HL-60 (cell line): ENCODE measurements around the gene KRT3.

ENCODE experiments used
- CTCF ChIP-seq: IDR thresholded peaks from one replicate; pipeline ENCODE4 v1.5.1; 2011; ENCODE audit warnings: low read length, control low read depth, inconsistent platforms; ENCODE audit not compliant: insufficient read depth
- POLR2AphosphoS5 ChIP-seq: IDR thresholded peaks from 2 replicates; pipeline ENCODE4 v1.6.1; 2012; ENCODE audit warnings: low read depth
- SPI1 ChIP-seq: IDR thresholded peaks from 2 replicates; pipeline ENCODE4 v1.6.1; 2012; ENCODE audit warnings: low read depth, mild to moderate bottlenecking, borderline replicate concordance
- TF ChIP-seq, protein P1 (sequence below): IDR thresholded peaks from 2 replicates; pipeline ENCODE4 v1.6.1; 2012; ENCODE audit warnings: low read depth; ENCODE audit not compliant: insufficient replicate concordance

- TF ChIP-seq CTCF (no peak), POLR2AphosphoS5 (no peak), SPI1 (no peak)
- TF ChIP-seq, protein P1, sequence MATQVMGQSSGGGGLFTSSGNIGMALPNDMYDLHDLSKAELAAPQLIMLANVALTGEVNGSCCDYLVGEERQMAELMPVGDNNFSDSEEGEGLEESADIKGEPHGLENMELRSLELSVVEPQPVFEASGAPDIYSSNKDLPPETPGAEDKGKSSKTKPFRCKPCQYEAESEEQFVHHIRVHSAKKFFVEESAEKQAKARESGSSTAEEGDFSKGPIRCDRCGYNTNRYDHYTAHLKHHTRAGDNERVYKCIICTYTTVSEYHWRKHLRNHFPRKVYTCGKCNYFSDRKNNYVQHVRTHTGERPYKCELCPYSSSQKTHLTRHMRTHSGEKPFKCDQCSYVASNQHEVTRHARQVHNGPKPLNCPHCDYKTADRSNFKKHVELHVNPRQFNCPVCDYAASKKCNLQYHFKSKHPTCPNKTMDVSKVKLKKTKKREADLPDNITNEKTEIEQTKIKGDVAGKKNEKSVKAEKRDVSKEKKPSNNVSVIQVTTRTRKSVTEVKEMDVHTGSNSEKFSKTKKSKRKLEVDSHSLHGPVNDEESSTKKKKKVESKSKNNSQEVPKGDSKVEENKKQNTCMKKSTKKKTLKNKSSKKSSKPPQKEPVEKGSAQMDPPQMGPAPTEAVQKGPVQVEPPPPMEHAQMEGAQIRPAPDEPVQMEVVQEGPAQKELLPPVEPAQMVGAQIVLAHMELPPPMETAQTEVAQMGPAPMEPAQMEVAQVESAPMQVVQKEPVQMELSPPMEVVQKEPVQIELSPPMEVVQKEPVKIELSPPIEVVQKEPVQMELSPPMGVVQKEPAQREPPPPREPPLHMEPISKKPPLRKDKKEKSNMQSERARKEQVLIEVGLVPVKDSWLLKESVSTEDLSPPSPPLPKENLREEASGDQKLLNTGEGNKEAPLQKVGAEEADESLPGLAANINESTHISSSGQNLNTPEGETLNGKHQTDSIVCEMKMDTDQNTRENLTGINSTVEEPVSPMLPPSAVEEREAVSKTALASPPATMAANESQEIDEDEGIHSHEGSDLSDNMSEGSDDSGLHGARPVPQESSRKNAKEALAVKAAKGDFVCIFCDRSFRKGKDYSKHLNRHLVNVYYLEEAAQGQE, result no peak
These were observed 53.7 kb downstream of the KRT3 start for GRCh38 chr12:52742196-52742580.
